Keratinocyte (primary cell): ENCODE results near the gene ZC3H13. TPM values are rescaled to one million over a fixed set of nuclear protein-coding genes. Genes with fewer than 3 reads are reported as not detected.

Experiments used
- DNase-seq: peaks from one replicate; pipeline ENCODE4 v3.0.0-alpha.2; 2011; ENCODE audit warnings: low read depth, missing footprints, low spot score
- FAIRE-seq: peaks from 2 replicates; lab custom pipeline; 2011; peaks lifted over from hg19 to GRCh38; lab: Jason Lieb, UNC
- H2AFZ ChIP-seq: 2 replicates; pipeline ENCODE4 v1.6.0; 2012; ENCODE audit warnings: low read length, control low read depth, inconsistent platforms; ENCODE audit not compliant: control insufficient read depth
- H3K27ac ChIP-seq: 2 replicates; pipeline ENCODE4 v1.5.1; 2011; ENCODE audit warnings: low read length; ENCODE audit not compliant: control insufficient read depth, insufficient read depth
- H3K27me3 ChIP-seq: 3 replicates; pipeline ENCODE4 v1.6.0; 2011; ENCODE audit warnings: low read length; ENCODE audit not compliant: control insufficient read depth, insufficient read depth; ENCODE audit errors: extremely low read depth
- H3K36me3 ChIP-seq, 2 experiments: 2 replicates in 1 of 2; 3 replicates in 1 of 2; pipeline ENCODE4 v1.5.1; 2011; ENCODE audit warnings: low read length in 2 of 2, mild to moderate bottlenecking in 1 of 2; ENCODE audit not compliant: control insufficient read depth in 2 of 2, insufficient read depth in 2 of 2; ENCODE audit errors: extremely low read depth in 1 of 2
- H3K4me1 ChIP-seq: 3 replicates; pipeline ENCODE4 v1.5.1; 2011; ENCODE audit warnings: low read length; ENCODE audit not compliant: control insufficient read depth, insufficient read depth; ENCODE audit errors: extremely low read depth
- H3K4me2 ChIP-seq: 3 replicates; pipeline ENCODE4 v1.6.0; 2011; ENCODE audit warnings: low read depth, low read length; ENCODE audit not compliant: control insufficient read depth, insufficient read depth; ENCODE audit errors: extremely low read depth
- H3K4me3 ChIP-seq, 3 experiments: fragments of 200-600 bp in 1 of 3; sonication (generic) in 1 of 3; 2 replicates in 2 of 3; 3 replicates in 1 of 3; pipeline ENCODE4 v1.5.1; 2011 to 2016; ENCODE audit warnings: low read length in 3 of 3, mild to moderate bottlenecking in 3 of 3, control low read depth in 2 of 3, inconsistent platforms in 1 of 3, low read depth in 1 of 3, mixed read lengths in 1 of 3, mixed run types in 1 of 3, moderate library complexity in 1 of 3; ENCODE audit not compliant: control insufficient read depth in 2 of 3, insufficient read depth in 2 of 3; ENCODE audit errors: extremely low read depth in 1 of 3
- H3K79me2 ChIP-seq: 2 replicates; pipeline ENCODE4 v1.6.0; 2012; ENCODE audit warnings: low read length; ENCODE audit not compliant: control insufficient read depth, insufficient read depth
- H3K9ac ChIP-seq: 3 replicates; pipeline ENCODE4 v1.6.0; 2011; ENCODE audit warnings: low read length; ENCODE audit not compliant: control insufficient read depth, insufficient read depth; ENCODE audit errors: extremely low read depth
- H3K9me1 ChIP-seq: 3 replicates; pipeline ENCODE4 v1.6.0; 2011; ENCODE audit warnings: low read length; ENCODE audit not compliant: control insufficient read depth, insufficient read depth; ENCODE audit errors: extremely low read depth
- H3K9me3 ChIP-seq: 2 replicates; pipeline ENCODE4 v1.5.1; 2012; ENCODE audit warnings: low read depth, low read length; ENCODE audit not compliant: control insufficient read depth
- H4K20me1 ChIP-seq: 3 replicates; pipeline ENCODE4 v1.6.0; 2011; ENCODE audit warnings: low read length; ENCODE audit not compliant: control insufficient read depth, insufficient read depth; ENCODE audit errors: extremely low read depth
- CTCF ChIP-seq, 3 experiments: IDR thresholded peaks in 1 of 3; conservative IDR thresholded peaks in 1 of 3; optimal IDR thresholded peaks in 1 of 3; 2 replicates in 2 of 3; 3 replicates in 1 of 3; pipeline versions ENCODE3 to v1.5.1; 2011; ENCODE audit warnings: low read length in 3 of 3, mild to moderate bottlenecking in 3 of 3, moderate library complexity in 2 of 3, control low read depth in 1 of 3, inconsistent platforms in 1 of 3; ENCODE audit not compliant: insufficient read depth in 2 of 3; ENCODE audit errors: extremely low read depth in 1 of 3
- EZH2 ChIP-seq: IDR thresholded peaks from one replicate; pipeline ENCODE4 v1.6.1; 2012; ENCODE audit warnings: inconsistent platforms, mild to moderate bottlenecking, low read length, moderate library complexity
- dilution Hi-C: fragments of 300-500 bp; cut with MboI; formaldehyde crosslinking; loops from one replicate; pipeline ENCODE4 v1.7.0; 2020; ENCODE audit warnings: low sequenced_read_pairs; ENCODE audit not compliant: extremely low pct_ligation_motif_present
- polyA plus RNA-seq, 5 experiments: library from polyadenylated mRNA; depleted of rRNA in 3 of 5; stranded (reverse) in 3 of 5; stranded (forward) in 1 of 5; unstranded in 1 of 5; fragments of >200 nt; gene quantifications; 1 replicate in 1 of 5; 2 replicates in 3 of 5; 3 replicates in 1 of 5; pipeline versions ENCODE4 v1.2.1 to v1.2.3, GENCODE V29; 2011 to 2012; ENCODE audit warnings: missing spikeins in 2 of 5, low read depth in 1 of 5, low replicate concordance in 1 of 5

ZC3H13 gene
- polyA plus RNA-seq, 1 donor (not counting 4 experiments of a cell fraction or from before 2014, with no cell fraction given) = 10.6 TPM

DNA sequence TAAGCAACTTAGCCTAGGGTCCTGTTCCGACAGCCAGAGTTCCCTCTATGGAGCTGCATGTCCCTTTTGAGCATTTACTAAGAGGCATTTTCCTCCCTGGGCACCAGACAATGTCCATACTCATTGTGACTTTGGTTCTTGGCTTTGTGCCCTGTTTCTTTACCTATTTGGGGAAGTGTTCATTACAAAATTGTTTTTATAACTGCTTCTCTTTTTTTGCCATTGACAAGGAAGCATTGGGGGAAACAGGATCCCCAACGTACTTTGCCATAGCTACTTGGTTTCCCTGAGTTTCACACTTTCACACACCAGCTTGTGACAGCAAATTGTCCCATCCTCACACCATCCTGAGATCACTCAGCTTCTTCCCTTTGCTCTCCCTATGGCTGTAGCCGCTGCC, 119.9 kb downstream of the ZC3H13 start:
- Histone ChIP-seq H3K27me3 (peaks cover 26% of the 10 kb centered on the region), H3K4me2 (no peak overlapping the region), H3K9ac (no peak overlapping the region), H3K9me3 (no peaks in the 10 kb centered on the region), H3K79me2 (no peaks in the 10 kb centered on the region), H3K4me3 (no peak overlapping the region), H4K20me1 (no peaks in the 10 kb centered on the region), H2AFZ (no peak overlapping the region), H3K27ac (no peak overlapping the region), H3K9me1 (no peaks in the 10 kb centered on the region), H3K4me1 (no peaks in the 10 kb centered on the region), H3K36me3 (no peaks in the 10 kb centered on the region)
- DNase-seq (no peak), FAIRE-seq (no peak)
- TF ChIP-seq EZH2 (no peak), CTCF (optimal IDR thresholded peaks at IDR 0.05 in 1 of 3, IDR thresholded peaks at IDR 0.05 in 1 of 3, conservative IDR thresholded peaks at IDR 0.05 in 1 of 3; ENCODE audit: extremely low read depth in 1 of 3, insufficient read depth in 2 of 3, low read length in 3 of 3) (no peak)
- dilution Hi-C loops = no loop called here

DNA sequence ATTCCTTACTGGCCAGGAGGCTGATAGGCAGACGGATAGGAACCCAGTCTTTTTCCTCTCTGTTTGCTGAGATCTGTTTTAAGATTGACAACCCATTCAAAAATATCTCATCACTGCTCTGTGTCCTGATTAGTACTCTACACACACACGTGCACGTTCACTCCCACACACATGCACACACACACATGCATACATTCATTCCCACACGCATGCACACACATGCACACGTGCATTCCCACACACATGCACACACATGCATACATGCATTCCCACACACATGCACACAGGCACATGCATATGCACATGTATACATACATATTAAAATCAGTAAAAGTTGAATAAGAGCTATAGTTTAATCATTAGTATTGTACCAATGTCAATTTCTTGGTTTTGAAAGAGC, 120.4 kb downstream of the ZC3H13 start:
- no peaks in the 10 kb centered on the region for H3K4me1 ChIP-seq
- no peaks in the 10 kb centered on the region for H4K20me1 ChIP-seq
- no peak overlapping the region for H2AFZ ChIP-seq
- no peak overlapping the region for H3K4me3 ChIP-seq
- H3K9me1 ChIP-seq = no peaks in the 10 kb centered on the region
- no peaks in the 10 kb centered on the region for H3K79me2 ChIP-seq
- FAIRE-seq (no peak), DNase-seq (no peak)
- no peak overlapping the region for H3K4me2 ChIP-seq
- no peak for TF ChIP-seq EZH2
- no peak for TF ChIP-seq CTCF (optimal IDR thresholded peaks at IDR 0.05 in 1 of 3, IDR thresholded peaks at IDR 0.05 in 1 of 3, conservative IDR thresholded peaks at IDR 0.05 in 1 of 3; ENCODE audit: extremely low read depth in 1 of 3, insufficient read depth in 2 of 3, low read length in 3 of 3)
- dilution Hi-C loops = no loop called here
- H3K9ac ChIP-seq = no peak overlapping the region
- no peaks in the 10 kb centered on the region for H3K9me3 ChIP-seq
- no peaks in the 10 kb centered on the region for H3K36me3 ChIP-seq
- H3K27ac ChIP-seq = no peak overlapping the region
- H3K27me3 ChIP-seq = peaks cover 26% of the 10 kb centered on the region
